ENCODE results near the gene CTSZ.
A peak's percentile ranks its signal among the peaks of the same experiment; 100 is the strongest.

The CTSZ gene

GRCh38 chr20:59010321-59010994 lies 3.4 kb upstream of the CTSZ start:
- H3K9ac ChIP-seq (ENCODE audit: low read length), result no peak overlapping the region
- H4K20me1 ChIP-seq (ENCODE audit: insufficient read depth, low read length), result no peaks in the 10 kb centered on the region
- H3K36me3 ChIP-seq (ENCODE audit: insufficient read depth, low read length), result no peaks in the 10 kb centered on the region
- H3K27ac ChIP-seq (ENCODE audit: low read depth, low read length, poor library complexity, severe bottlenecking), result no peak overlapping the region
- H3K9me3 ChIP-seq (ENCODE audit: low read length), result no peaks in the 10 kb centered on the region
- no peak overlapping the region for H2AFZ ChIP-seq (ENCODE audit: low read length)
- H3K4me3 ChIP-seq (ENCODE audit: low read depth, low read length, poor library complexity, severe bottlenecking), result no peak overlapping the region
- TF ChIP-seq EZH2 (IDR thresholded peaks at IDR 0.05; ENCODE audit: borderline replicate concordance, low read length), result no peak
- TF ChIP-seq, protein P1, sequence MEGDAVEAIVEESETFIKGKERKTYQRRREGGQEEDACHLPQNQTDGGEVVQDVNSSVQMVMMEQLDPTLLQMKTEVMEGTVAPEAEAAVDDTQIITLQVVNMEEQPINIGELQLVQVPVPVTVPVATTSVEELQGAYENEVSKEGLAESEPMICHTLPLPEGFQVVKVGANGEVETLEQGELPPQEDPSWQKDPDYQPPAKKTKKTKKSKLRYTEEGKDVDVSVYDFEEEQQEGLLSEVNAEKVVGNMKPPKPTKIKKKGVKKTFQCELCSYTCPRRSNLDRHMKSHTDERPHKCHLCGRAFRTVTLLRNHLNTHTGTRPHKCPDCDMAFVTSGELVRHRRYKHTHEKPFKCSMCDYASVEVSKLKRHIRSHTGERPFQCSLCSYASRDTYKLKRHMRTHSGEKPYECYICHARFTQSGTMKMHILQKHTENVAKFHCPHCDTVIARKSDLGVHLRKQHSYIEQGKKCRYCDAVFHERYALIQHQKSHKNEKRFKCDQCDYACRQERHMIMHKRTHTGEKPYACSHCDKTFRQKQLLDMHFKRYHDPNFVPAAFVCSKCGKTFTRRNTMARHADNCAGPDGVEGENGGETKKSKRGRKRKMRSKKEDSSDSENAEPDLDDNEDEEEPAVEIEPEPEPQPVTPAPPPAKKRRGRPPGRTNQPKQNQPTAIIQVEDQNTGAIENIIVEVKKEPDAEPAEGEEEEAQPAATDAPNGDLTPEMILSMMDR (IDR thresholded peaks at IDR 0.05; ENCODE audit: low read length), result no peak
- H3K4me1 ChIP-seq (ENCODE audit: insufficient read depth, low read length, severe bottlenecking), result peaks cover 44% of the 10 kb centered on the region
- no peaks in the 10 kb centered on the region for H3K79me2 ChIP-seq (ENCODE audit: insufficient read depth, low read length)
- no peak overlapping the region for H3K4me2 ChIP-seq (ENCODE audit: low read length)
- no peaks in the 10 kb centered on the region for H3K9me2 ChIP-seq (ENCODE audit: low read depth, low read length)
- H3F3A ChIP-seq (ENCODE audit: insufficient read depth, low read length), result no peaks in the 10 kb centered on the region
- H3K27me3 ChIP-seq (ENCODE audit: insufficient read depth, low read length), result no peaks in the 10 kb centered on the region

GRCh38 chr20:59008715-59009336 lies 1.8 kb upstream of the CTSZ start:
- Histone ChIP-seq H3K27ac (ENCODE audit: low read depth, low read length, poor library complexity, severe bottlenecking) (peak overlapping the region; percentile 78), H3K9me2 (ENCODE audit: low read depth, low read length) (no peaks in the 10 kb centered on the region), H3K79me2 (ENCODE audit: insufficient read depth, low read length) (no peaks in the 10 kb centered on the region), H3K36me3 (ENCODE audit: insufficient read depth, low read length) (peaks cover 6% of the 10 kb centered on the region; the same call in 1 of the 2 replicates), H3K9ac (ENCODE audit: low read length) (no peak overlapping the region), H3K27me3 (ENCODE audit: insufficient read depth, low read length) (no peaks in the 10 kb centered on the region), H3K4me1 (ENCODE audit: insufficient read depth, low read length, severe bottlenecking) (peaks cover 54% of the 10 kb centered on the region), H3K4me3 (ENCODE audit: low read depth, low read length, poor library complexity, severe bottlenecking) (no peak overlapping the region), H2AFZ (ENCODE audit: low read length) (no peak overlapping the region), H3K9me3 (ENCODE audit: low read length) (no peaks in the 10 kb centered on the region), H3F3A (ENCODE audit: insufficient read depth, low read length) (no peaks in the 10 kb centered on the region), H4K20me1 (ENCODE audit: insufficient read depth, low read length) (no peaks in the 10 kb centered on the region), H3K4me2 (ENCODE audit: low read length) (no peak overlapping the region)
- TF ChIP-seq EZH2 (IDR thresholded peaks at IDR 0.05; ENCODE audit: borderline replicate concordance, low read length), result no peak
- TF ChIP-seq, protein P1 (IDR thresholded peaks at IDR 0.05; ENCODE audit: low read length), result no peak

- TF ChIP-seq EZH2 (IDR thresholded peaks at IDR 0.05; ENCODE audit: borderline replicate concordance, low read length), result no peak
- TF ChIP-seq, protein P1 (IDR thresholded peaks at IDR 0.05; ENCODE audit: low read length), result no peak
- peak overlapping the region; percentile 90 for H3K9ac ChIP-seq (ENCODE audit: low read length)
- no peaks in the 10 kb centered on the region for H3K27me3 ChIP-seq (ENCODE audit: insufficient read depth, low read length)
- no peaks in the 10 kb centered on the region for H3K9me3 ChIP-seq (ENCODE audit: low read length)
- H2AFZ ChIP-seq (ENCODE audit: low read length), result no peak overlapping the region
- peaks cover 14% of the 10 kb centered on the region; the same call in 1 of the 2 replicates for H3K36me3 ChIP-seq (ENCODE audit: insufficient read depth, low read length)
- no peaks in the 10 kb centered on the region for H3K79me2 ChIP-seq (ENCODE audit: insufficient read depth, low read length)
- H3K9me2 ChIP-seq (ENCODE audit: low read depth, low read length), result no peaks in the 10 kb centered on the region
- H4K20me1 ChIP-seq (ENCODE audit: insufficient read depth, low read length), result no peaks in the 10 kb centered on the region
- peak overlapping the region; percentile 85 for H3K4me2 ChIP-seq (ENCODE audit: low read length)
- peak overlapping the region; percentile 91 for H3K4me3 ChIP-seq (ENCODE audit: low read depth, low read length, poor library complexity, severe bottlenecking)
- peak overlapping the region; percentile 78 for H3K27ac ChIP-seq (ENCODE audit: low read depth, low read length, poor library complexity, severe bottlenecking)
- H3F3A ChIP-seq (ENCODE audit: insufficient read depth, low read length), result no peaks in the 10 kb centered on the region
- peaks cover 63% of the 10 kb centered on the region for H3K4me1 ChIP-seq (ENCODE audit: insufficient read depth, low read length, severe bottlenecking)
Observed at GRCh38 chr20:59007665-59008511, 834 bp upstream of the CTSZ start.
